Osteocyte (in vitro differentiated cells): Measurements from ENCODE around the gene DEPDC5. TPM values are rescaled to one million over a fixed set of nuclear protein-coding genes. Genes with fewer than 3 reads are reported as not detected.
A peak's percentile ranks its signal among the peaks of the same experiment; 100 is the strongest.

ENCODE experiments used
- DNase-seq: peaks from one replicate; pipeline ENCODE4 v3.0.0; 2021; ENCODE audit warnings: mixed read lengths; ENCODE audit not compliant: unreplicated experiment; ENCODE audit errors: extremely low spot score
- H3K27ac Mint-ChIP-seq: one replicate; pipeline ENCODE4 v1.8.0; 2021; ENCODE audit warnings: mild to moderate bottlenecking, mixed read lengths; ENCODE audit not compliant: unreplicated experiment
- H3K27me3 Mint-ChIP-seq: one replicate; pipeline ENCODE4 v1.8.0; 2021; ENCODE audit warnings: mixed read lengths; ENCODE audit not compliant: unreplicated experiment
- H3K36me3 Mint-ChIP-seq: one replicate; pipeline ENCODE4 v1.8.0; 2021; ENCODE audit warnings: mixed read lengths; ENCODE audit not compliant: unreplicated experiment
- H3K4me1 Mint-ChIP-seq: one replicate; pipeline ENCODE4 v1.8.0; 2021; ENCODE audit warnings: mixed read lengths; ENCODE audit not compliant: unreplicated experiment
- H3K4me3 Mint-ChIP-seq: one replicate; pipeline ENCODE4 v1.8.0; 2021; ENCODE audit warnings: mild to moderate bottlenecking, moderate library complexity, mixed read lengths; ENCODE audit not compliant: unreplicated experiment
- H3K9me3 Mint-ChIP-seq: one replicate; pipeline ENCODE4 v1.8.0; 2021; ENCODE audit warnings: mixed read lengths; ENCODE audit not compliant: unreplicated experiment
- total RNA-seq: library from RNA; stranded (reverse); gene quantifications from 2 replicates; pipeline ENCODE4 v1.2.1, GENCODE V29; 2021
- TF ChIP-seq, protein P1 (sequence below): fragments of 200-600 bp; sonication (generic); IDR thresholded peaks from 2 replicates; pipeline ENCODE4 v1.5.0; 2021; ENCODE audit warnings: antibody characterized with exemption, mild to moderate bottlenecking, moderate library complexity

The DEPDC5 gene
- total RNA-seq, 1 donor from 2014 or later, result 30.7 TPM

DNA sequence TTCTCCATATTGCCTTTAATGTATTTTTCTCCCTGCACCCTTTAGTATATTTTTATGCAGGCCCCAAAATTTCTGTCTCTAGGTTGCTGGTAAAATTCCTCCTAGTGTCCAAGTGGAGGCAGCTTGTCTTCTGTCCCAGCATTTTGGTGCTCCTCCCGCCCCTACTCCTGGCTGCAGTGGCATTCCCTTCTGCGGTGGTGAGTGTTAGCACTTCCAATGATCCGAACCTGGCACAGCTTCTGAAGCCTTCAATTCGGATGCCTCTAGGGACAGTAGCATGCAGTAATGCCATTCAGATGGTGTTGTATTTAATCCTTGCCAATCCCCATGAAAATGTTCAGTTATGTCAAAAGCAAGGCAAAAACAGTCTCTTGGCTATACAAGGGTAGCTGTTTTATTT is 196.4 kb downstream of the DEPDC5 start:
- no peak for DNase-seq
- H3K27ac Mint-ChIP-seq, result peak overlapping the region; percentile 65
- no peaks in the 10 kb centered on the region for H3K9me3 Mint-ChIP-seq

DNA sequence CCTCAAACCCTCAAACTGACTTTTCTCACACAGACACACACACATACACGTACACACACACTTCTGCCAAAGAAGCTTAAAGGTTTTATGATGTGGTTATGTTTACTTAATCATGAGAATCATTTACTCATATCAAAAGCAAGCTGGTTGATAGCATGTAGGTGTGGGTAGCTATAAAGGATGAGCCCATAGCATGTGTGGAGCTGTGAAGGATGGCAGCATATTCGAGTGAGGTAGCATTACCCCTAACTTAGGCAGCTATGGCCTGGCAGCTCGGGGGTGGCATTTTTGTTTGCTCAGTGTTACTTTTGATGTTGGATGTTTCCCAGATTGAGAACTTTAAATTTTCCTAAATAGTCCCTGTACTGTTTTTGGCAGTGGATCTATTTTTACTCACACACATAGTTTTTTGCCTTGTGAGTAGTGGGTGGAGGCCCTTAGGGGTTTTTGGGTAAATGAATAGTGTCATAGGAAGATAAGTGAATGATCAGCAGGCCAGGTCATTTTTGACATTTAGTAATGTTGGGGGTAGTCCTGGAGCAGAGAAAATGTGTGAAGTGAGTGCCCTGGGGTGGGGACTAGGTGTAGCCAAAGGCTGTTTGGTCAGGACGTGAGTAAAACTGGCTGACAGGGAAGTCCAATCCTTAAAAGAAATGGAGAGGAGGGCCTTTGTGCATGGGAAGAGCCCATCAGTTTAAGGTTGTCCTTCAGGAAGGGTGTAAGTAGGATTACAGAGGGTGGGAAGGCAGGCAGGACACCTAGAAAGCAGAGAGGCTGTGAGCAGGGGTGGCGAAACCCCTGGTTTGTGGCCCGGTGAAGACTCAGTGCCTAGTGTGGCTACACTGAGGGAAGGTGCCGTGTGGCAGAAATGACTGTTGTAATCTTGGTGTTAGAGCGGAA is 197.6 kb downstream of the DEPDC5 start:
- TF ChIP-seq, protein P1, sequence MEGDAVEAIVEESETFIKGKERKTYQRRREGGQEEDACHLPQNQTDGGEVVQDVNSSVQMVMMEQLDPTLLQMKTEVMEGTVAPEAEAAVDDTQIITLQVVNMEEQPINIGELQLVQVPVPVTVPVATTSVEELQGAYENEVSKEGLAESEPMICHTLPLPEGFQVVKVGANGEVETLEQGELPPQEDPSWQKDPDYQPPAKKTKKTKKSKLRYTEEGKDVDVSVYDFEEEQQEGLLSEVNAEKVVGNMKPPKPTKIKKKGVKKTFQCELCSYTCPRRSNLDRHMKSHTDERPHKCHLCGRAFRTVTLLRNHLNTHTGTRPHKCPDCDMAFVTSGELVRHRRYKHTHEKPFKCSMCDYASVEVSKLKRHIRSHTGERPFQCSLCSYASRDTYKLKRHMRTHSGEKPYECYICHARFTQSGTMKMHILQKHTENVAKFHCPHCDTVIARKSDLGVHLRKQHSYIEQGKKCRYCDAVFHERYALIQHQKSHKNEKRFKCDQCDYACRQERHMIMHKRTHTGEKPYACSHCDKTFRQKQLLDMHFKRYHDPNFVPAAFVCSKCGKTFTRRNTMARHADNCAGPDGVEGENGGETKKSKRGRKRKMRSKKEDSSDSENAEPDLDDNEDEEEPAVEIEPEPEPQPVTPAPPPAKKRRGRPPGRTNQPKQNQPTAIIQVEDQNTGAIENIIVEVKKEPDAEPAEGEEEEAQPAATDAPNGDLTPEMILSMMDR, result no peak
- H3K4me3 Mint-ChIP-seq, result peak overlapping the region; percentile 5
- no peaks in the 10 kb centered on the region for H3K27me3 Mint-ChIP-seq
- no peaks in the 10 kb centered on the region for H3K9me3 Mint-ChIP-seq
- H3K4me1 Mint-ChIP-seq, result peaks cover 59% of the 10 kb centered on the region
- peak overlapping the region; percentile 88 for H3K27ac Mint-ChIP-seq
- DNase-seq, result no peak
- peaks cover 21% of the 10 kb centered on the region for H3K36me3 Mint-ChIP-seq

More for the DNA sequence above, 196.4 kb downstream of the DEPDC5 start:
- peaks cover 59% of the 10 kb centered on the region for H3K4me1 Mint-ChIP-seq
- no peak overlapping the region for H3K4me3 Mint-ChIP-seq
- TF ChIP-seq, protein P1, result no peak
- H3K27me3 Mint-ChIP-seq, result no peaks in the 10 kb centered on the region
- H3K36me3 Mint-ChIP-seq, result peaks cover 11% of the 10 kb centered on the region

DNA sequence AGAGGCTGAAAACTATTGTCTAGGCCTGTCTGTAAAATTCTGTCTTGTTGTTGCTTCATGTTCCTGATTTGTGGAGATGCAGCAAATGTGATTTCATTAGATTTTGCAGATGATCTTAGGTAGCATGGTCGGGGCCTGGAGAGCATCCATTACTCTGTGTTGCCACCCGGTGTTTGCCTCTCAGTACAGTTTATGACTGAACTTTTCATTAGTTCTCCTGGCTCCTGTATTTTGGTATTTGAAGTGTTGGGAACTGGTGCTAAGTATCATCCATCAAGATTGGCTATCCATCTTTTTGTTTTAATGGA is 198.2 kb downstream of the DEPDC5 start:
- Mint-ChIP-seq H3K27me3 (no peaks in the 10 kb centered on the region), H3K4me3 (no peak overlapping the region), H3K9me3 (no peaks in the 10 kb centered on the region), H3K27ac (peak overlapping the region; percentile 88), H3K4me1 (peaks cover 56% of the 10 kb centered on the region), H3K36me3 (peaks cover 27% of the 10 kb centered on the region)
- DNase-seq, result no peak
- TF ChIP-seq, protein P1, result no peak

DNA sequence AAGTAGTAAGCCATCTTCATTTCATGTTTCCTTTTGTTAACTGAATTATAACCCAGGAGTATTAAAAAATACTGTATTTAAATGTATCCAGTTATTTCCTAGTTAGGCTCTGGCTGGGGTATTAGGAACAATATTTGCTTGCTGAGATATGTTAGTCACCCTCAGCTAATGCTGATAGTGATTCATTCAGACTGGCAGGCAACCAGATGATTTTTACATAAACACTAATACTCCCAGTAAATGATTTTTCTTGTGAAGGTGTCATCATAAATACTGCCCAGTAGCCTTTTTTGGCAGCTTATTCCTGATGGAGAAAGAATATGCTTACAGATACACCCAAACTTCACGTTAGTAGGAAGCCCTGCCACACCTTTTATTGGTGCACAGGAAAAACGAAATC is 198.7 kb downstream of the DEPDC5 start:
- Mint-ChIP-seq H3K4me3 (no peak overlapping the region), H3K36me3 (peaks cover 28% of the 10 kb centered on the region)
- TF ChIP-seq, protein P1, result no peak

DNA sequence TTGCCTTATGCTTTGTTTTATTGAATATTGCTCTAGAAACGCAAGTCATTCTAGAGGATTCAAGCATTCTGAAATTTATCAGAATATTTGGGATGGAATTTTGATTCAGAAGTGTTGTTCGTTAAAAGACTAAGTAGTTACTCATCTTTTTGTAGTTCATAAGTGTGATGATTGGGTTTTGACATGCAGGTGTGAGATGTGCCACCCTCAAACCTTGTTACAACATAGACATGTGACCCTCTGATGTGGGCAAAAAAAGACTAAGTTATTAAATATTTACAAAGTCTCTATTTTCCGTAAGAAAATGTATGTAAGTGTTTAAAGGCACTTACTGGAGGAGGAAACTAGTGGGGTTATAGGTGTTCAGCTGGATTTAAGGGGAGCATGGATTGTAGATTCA is 199.4 kb downstream of the DEPDC5 start:
- DNase-seq, result no peak
- Mint-ChIP-seq H3K4me1 (peaks cover 47% of the 10 kb centered on the region), H3K9me3 (no peaks in the 10 kb centered on the region), H3K36me3 (peaks cover 28% of the 10 kb centered on the region), H3K4me3 (no peak overlapping the region), H3K27ac (peak overlapping the region; percentile 88), H3K27me3 (no peaks in the 10 kb centered on the region)
- TF ChIP-seq, protein P1, result no peak

More for the DNA sequence above, 198.7 kb downstream of the DEPDC5 start:
- peak overlapping the region; percentile 88 for H3K27ac Mint-ChIP-seq
- DNase-seq, result no peak
- H3K9me3 Mint-ChIP-seq, result no peaks in the 10 kb centered on the region
- no peaks in the 10 kb centered on the region for H3K27me3 Mint-ChIP-seq
- H3K4me1 Mint-ChIP-seq, result peaks cover 52% of the 10 kb centered on the region
